ENCODE measurements around the gene CDK9.
A peak's percentile ranks its signal among the peaks of the same experiment; 100 is the strongest.

CDK9 gene

DNA sequence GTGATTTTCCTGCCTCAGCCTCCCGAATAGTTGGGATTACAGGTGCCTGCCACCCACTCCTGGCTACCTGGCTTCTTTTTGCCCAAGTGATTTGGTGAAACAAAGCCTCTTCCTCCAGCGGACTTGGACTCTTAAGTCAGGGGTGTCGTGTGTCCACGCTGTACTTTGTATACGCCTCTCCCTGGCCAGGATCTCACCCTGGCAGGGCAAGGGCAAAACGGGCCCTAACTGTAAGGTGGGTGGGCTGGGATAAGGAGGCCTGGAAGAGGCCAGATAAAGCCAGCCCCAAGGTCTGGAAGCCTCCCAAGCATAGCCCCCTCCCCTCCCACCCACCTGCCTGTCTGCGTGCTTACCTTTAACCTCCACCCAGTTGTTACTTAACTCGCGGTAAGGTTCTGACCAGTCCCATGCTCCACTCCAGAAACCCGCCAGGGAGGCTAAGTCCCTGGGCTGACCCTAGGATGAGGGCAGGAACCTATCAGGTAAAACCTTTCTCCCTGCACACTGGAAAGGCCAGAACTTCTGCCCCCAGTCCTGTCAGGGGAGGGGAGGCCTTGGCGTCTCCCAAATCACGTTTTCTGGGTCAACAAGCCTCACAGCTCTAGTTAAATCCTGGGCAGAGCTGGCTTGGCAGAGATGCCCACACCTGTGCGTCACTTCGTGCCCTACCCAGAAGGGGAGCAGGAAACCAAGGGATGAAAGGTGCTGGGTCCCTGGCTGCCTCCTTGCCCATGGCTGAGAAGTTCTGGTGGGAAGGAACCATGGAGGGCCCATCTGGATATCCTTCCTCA, 8.4 kb downstream of the CDK9 start:
- peaks cover 11% of the 10 kb centered on the region for H3K4me1 Mint-ChIP-seq
- no peak overlapping the region for H3K4me3 Mint-ChIP-seq
- DNase-seq, result no peak
- peaks cover 22% of the 10 kb centered on the region for H3K36me3 Mint-ChIP-seq (ENCODE audit: low read depth)
- TF ChIP-seq, protein P1, sequence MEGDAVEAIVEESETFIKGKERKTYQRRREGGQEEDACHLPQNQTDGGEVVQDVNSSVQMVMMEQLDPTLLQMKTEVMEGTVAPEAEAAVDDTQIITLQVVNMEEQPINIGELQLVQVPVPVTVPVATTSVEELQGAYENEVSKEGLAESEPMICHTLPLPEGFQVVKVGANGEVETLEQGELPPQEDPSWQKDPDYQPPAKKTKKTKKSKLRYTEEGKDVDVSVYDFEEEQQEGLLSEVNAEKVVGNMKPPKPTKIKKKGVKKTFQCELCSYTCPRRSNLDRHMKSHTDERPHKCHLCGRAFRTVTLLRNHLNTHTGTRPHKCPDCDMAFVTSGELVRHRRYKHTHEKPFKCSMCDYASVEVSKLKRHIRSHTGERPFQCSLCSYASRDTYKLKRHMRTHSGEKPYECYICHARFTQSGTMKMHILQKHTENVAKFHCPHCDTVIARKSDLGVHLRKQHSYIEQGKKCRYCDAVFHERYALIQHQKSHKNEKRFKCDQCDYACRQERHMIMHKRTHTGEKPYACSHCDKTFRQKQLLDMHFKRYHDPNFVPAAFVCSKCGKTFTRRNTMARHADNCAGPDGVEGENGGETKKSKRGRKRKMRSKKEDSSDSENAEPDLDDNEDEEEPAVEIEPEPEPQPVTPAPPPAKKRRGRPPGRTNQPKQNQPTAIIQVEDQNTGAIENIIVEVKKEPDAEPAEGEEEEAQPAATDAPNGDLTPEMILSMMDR (IDR thresholded peaks at IDR 0.05), result no peak
- no peaks in the 10 kb centered on the region for H3K9me3 Mint-ChIP-seq
- H3K27ac Mint-ChIP-seq, result peak overlapping the region; percentile 92
- H3K27me3 Mint-ChIP-seq (ENCODE audit: low read depth, poor library complexity), result peaks cover 6% of the 10 kb centered on the region

DNA sequence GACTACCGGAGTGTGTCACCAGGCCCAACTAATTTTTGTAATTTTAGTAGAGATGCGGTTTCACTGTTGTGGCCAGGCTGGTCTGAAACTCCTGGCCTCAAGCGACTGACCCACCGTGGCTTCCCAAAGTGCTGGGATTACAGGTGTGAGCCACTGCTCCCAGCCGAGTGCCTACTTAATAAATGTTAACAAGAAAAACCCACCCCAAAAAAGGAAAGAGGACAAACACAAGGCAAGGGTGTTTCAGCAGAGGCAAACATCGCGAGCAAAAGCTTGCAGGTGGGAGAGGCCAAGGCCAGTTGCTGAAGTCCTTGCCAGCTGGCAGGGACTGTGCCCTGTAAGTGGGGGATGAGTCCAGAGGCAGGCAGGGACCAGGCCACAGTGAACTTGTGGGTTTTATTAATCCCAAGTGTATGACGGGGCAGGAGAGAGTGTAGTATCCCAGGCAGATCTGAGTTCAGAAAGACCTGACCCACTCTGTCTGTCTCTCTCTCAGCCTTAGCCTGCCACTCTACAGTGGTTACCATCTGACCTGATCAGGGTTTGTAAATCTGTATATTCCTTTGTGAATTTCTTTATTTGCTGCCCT, 10.5 kb downstream of the CDK9 start:
- no peak for DNase-seq
- H3K27ac Mint-ChIP-seq, result peak overlapping the region; percentile 64

DNA sequence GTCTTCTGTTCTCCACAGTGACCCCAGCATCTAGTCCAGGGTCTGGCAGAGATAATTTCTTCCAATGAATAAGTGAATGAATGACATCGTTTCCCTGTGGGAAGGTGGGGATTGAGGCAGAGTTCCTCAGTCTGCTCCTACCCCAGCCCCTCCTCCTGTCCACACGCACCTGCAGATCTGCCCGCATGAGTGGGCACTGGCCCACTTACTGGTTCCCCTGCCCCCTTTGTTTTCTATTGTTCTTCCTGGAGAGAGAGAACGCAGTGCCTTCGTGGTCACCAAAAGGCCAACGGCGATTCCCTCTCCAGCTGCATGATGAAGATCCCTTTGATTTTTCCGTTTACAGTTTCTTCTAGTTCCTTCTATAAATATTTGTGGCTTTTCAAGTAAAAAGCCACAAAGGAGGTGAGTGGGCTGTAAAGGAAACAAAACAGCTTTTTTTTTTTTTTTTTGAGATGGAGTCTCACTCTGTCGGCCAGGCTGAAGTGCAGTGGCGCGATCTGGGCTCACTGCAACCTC, 11.1 kb downstream of the CDK9 start:
- Mint-ChIP-seq H3K9me3 (no peaks in the 10 kb centered on the region), H3K36me3 (ENCODE audit: low read depth) (no peaks in the 10 kb centered on the region), H3K4me3 (no peak overlapping the region), H3K27ac (no peak overlapping the region), H3K4me1 (peaks cover 13% of the 10 kb centered on the region), H3K27me3 (ENCODE audit: low read depth, poor library complexity) (peaks cover 11% of the 10 kb centered on the region)
- TF ChIP-seq, protein P1 (IDR thresholded peaks at IDR 0.05), result no peak
- no peak for DNase-seq

More for the DNA sequence above, 10.5 kb downstream of the CDK9 start:
- peaks cover 11% of the 10 kb centered on the region for H3K27me3 Mint-ChIP-seq (ENCODE audit: low read depth, poor library complexity)
- TF ChIP-seq, protein P1 (IDR thresholded peaks at IDR 0.05), result no peak
- H3K4me1 Mint-ChIP-seq, result peaks cover 11% of the 10 kb centered on the region
- no peaks in the 10 kb centered on the region for H3K9me3 Mint-ChIP-seq
- H3K36me3 Mint-ChIP-seq (ENCODE audit: low read depth), result peaks cover 4% of the 10 kb centered on the region
- H3K4me3 Mint-ChIP-seq, result no peak overlapping the region

DNA sequence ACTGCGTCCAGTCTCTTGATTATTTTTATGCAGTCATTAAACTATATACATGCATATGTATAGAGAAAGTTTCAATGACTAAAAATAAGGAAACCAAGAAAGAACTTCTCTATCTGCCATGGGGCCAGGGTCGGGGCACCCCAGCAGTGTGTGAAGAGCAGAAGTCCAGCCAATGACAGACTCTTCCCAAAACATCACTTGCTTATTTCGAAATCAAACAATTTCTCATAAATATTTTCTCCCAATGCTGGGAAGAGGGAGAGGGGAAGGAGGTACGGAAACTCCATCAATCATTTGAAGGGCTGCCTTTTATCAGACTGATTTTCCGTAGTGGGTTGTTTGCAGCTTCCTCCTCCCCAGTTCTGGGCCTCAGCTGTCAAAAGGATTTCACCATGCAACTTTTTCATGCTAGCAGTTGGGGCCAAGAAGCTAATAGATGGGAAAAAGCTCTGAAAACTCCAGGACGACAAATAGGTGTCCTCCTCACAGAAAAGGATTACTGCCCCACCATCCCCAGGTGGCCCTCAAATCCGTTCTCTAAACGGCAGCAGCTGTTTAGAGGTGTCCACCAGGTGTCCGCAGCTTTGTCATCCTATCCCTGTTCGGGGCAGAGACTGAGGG, 16.2 kb downstream of the CDK9 start:
- H3K4me1 Mint-ChIP-seq, result peaks cover 17% of the 10 kb centered on the region
- peak overlapping the region; percentile 90 for H3K27ac Mint-ChIP-seq
- DNase-seq, result no peak
- TF ChIP-seq, protein P1 (IDR thresholded peaks at IDR 0.05), result no peak
- peaks cover 11% of the 10 kb centered on the region for H3K27me3 Mint-ChIP-seq (ENCODE audit: low read depth, poor library complexity)
- peak overlapping the region; percentile 97 for H3K4me3 Mint-ChIP-seq
- no peaks in the 10 kb centered on the region for H3K9me3 Mint-ChIP-seq
- peaks cover 10% of the 10 kb centered on the region for H3K36me3 Mint-ChIP-seq (ENCODE audit: low read depth)

DNA sequence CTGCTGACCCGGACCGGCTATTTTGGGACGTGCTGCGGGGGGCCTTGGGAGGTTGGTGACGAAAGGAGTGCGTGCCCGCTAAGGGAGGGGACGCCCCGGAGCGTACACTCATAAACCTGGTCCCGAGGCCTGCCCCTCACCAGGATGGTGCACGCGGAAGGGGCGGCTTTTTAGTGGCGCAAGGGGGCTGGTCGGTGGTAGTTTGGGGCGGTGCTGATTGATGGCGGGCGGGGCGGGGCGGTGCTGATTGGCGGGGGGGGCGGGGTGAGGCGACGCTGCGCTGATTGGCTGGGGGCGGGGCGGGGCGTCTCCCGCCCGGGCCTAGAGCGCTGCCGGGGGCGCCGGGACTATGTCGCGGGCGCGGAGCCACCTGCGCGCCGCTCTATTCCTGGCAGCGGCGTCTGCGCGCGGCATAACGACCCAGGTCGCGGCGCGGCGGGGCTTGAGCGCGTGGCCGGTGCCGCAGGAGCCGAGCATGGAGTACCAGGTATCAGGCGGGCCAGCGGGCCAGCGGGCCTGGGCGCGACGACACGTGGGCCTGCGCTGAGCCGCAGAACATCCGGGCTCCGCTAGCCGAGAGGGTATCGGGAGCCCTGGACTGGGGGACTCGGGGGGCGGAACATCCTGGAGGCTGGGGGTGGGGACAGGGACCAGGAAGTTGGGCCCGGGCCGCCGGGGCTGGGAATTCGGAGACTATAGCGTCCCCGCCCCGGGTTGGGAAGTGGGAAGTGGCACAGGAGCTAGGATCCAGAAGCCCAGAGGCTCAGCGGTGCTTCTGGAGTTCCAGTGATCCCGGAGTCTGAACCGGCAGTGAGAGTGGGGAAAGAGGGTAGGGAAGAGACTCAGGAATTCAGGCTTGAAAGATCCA, 17.0 kb downstream of the CDK9 start, which contains the start of gene FPGS:
TSS of gene FPGS (plus strand) at position 307 of the 868 bp plus-strand sequence. CDS start at position 350, 43 bp downstream.
- Mint-ChIP-seq H3K4me3 (peak within 1 kb of the TSS; percentile 97), H3K9me3 (no peaks in the 10 kb centered on the region), H3K4me1 (peaks cover 17% of the 10 kb centered on the region), H3K36me3 (ENCODE audit: low read depth) (peaks cover 17% of the 10 kb centered on the region), H3K27ac (peak within 1 kb of the TSS; percentile 90), H3K27me3 (ENCODE audit: low read depth, poor library complexity) (peaks cover 14% of the 10 kb centered on the region)
- DNase-seq, result peak; percentile 87
- TF ChIP-seq, protein P1 (IDR thresholded peaks at IDR 0.05), result no peak

Data from nephron progenitor cell (in vitro differentiated cells).